ENCODE data around the gene ARID4A.
"Not testable (repeated sequence)": the region's sequence is repeated elsewhere in the genome, so short reads cannot be mapped to it uniquely, and the experiment has no call there.

The ARID4A gene

GRCh38 chr14:58298477-58299400 is at the start of gene ARID4A:
ARID4A (plus strand) TSS chr14:58298555; CDS start chr14:58299855, 1,300 bp downstream.
- FAIRE-seq (no peak), DNase-seq (ENCODE audit: low spot score) (no peak)

DNA sequence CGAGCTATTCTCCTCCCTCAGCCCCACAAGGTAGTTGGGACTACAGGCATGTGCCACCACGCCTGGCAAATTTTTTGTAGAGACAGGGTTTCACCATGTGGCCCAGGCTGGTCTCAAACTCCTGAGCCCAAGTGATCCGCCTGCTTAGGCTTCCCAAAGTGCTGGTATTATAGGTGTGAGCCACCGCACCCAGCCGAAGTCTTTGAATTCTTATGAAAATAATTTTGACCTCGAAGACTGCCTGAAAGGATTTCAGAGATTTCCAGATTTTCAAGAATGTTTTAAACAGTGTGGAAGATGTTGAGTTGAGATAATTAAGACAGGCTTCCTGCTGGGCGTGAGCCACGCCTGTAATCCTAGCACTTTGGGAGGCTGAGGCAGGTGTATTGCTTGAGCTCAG is 48.7 kb upstream of the ARID4A start:
- no peak for DNase-seq (ENCODE audit: low spot score)
- no peak for FAIRE-seq

- FAIRE-seq = no peak
These were observed 40.2 kb upstream of the ARID4A start for GRCh38 chr14:58258156-58258555.

DNA sequence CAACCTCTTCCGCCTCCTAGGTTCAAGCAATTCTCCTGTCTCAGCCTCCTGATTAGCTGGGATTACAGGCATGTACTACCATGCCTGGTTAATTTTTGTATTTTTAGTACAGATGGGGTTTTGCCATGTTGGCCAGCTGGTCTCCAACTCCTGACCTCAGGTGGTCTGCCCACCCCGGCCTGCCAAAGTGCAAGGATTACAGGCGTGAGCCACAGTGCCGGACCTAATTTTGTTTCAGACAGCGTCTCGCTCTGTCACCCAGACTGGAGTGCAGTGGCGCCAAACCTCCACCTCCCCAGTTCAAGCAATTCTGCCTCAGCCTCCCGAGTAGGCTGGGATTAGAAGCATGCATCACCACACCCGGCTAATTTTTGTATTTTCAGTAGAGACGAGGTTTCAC is 36.4 kb upstream of the ARID4A start:
- not testable (repeated sequence) for DNase-seq (ENCODE audit: low spot score); FAIRE-seq

More at GRCh38 chr14:58258156-58258555, 40.2 kb upstream of the ARID4A start:
- no peak for DNase-seq (ENCODE audit: low spot score)

- DNase-seq (ENCODE audit: low spot score) (no peak), FAIRE-seq (no peak)
These were observed 33.0 kb upstream of the ARID4A start for GRCh38 chr14:58265401-58265800.

GRCh38 chr14:58270628-58271027 is 27.7 kb upstream of the ARID4A start:
- FAIRE-seq (peak; percentile 44), DNase-seq (ENCODE audit: low spot score) (peak; percentile 11)

DNA sequence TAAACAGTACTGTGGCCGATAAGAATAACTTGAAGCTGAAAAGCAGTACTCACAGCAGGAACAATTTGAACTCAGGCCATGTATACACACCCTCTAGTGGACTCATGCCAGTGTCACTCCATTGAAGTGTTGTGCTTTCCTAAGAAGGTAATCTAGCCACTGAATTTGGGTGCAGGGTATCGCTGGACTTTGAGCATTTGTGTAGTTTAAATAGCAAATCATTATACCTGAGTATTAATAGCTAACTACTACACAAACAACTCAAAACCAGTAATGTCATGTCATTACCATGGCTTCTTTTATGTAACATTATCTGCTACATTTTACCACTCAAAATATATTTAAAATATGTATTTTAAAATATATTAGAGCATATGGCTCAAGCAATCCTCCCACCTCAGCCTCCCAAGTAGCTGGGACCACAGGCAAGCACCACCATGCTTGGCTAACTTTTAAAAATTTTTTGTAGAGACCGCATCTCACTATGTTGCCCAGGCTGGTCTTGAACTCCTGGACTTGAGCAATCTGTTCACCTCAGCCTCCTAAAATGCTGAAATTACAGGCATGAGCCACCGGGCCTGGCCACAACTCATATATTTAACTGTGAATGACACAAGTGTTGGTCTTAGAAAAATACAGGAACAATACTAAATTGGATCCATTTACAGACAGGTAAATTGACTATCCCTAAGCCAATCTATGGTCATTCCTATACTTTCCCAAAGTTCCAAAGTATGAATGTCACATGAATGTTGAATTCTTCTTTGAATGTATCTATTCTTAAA is 25.6 kb upstream of the ARID4A start:
- FAIRE-seq (no peak), DNase-seq (ENCODE audit: low spot score) (peak; percentile 32)

- DNase-seq (ENCODE audit: low spot score) = no peak
- no peak for FAIRE-seq
These were observed 23.5 kb upstream of the ARID4A start for GRCh38 chr14:58274881-58275280.

DNA sequence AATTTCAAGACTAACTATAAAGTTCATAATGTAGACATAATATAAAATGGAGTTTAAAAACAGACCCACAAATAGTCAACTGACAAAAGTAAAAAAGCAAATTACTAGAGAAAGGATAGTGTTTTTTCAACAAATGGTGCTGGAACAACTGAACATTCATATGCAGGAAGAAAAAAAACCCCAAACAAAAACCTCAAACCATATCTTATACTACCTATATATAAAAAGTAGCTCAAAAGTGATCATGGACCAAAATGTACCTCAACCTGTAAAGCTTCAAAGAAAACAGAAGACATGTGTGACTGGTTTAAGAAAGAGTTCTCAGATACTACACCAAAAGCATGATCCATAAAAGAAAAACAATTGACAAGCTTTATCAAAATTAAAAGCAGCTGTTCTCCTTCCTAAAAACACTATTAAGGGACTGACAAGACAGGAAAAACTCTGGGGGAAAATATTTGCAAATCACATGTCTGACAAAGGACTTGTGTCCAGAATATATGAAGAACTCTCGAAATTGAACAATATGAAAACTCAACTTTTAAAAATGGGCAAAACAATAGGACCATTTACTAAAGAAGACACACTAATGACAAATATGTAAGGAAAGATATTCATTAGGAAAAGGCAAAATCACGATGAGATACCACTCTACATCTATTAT is 22.7 kb upstream of the ARID4A start:
- FAIRE-seq (no peak), DNase-seq (ENCODE audit: low spot score) (no peak)

DNA sequence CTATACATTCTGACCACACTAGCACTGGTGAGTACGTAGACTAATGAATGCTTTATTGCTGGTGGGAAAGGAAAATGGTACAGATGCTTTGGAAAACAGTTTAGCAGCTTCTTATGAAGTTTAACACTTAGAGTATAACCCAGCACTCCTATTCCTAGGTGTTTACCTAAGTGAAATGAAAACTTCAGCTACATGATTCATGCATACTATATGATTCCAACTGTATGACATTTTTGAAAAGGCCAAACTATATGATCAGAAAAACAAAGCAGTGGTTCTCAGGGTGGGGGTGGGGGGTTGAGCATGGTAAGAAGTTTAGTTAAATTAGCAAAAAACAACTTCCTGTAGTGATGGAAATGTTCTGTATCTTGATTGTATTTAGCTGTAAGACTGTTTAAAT is 22.1 kb upstream of the ARID4A start:
- DNase-seq (ENCODE audit: low spot score) = no peak
- FAIRE-seq = no peak

- no peak for DNase-seq (ENCODE audit: low spot score)
- no peak for FAIRE-seq
These were observed 20.2 kb upstream of the ARID4A start for GRCh38 chr14:58278177-58278576.

GRCh38 chr14:58280954-58281787 is 17.2 kb upstream of the ARID4A start:
- peak; percentile 94 for DNase-seq (ENCODE audit: low spot score)
- peak; percentile 95 for FAIRE-seq

DNA sequence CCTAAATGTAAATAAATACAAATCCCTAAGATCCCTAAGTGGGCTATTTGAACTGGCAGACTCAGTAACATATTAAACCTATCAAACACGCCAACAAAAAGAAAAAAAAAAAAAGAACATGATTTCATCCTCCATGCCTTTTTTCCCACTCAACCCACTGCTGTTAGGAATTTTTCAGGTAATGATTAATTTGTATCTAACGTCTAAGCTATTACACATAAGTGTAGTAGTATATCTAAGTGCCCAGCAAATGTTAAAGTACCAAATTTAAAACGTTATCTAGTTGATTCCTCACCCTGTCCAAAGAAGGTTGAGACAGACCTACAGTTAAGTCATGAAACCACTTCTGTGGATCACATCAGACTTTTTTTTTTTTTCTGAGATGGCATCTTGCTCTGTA is 16.4 kb upstream of the ARID4A start:
- FAIRE-seq (peak; percentile 94), DNase-seq (ENCODE audit: low spot score) (peak; percentile 90)

- FAIRE-seq (no peak), DNase-seq (ENCODE audit: low spot score) (no peak)
These were observed 15.3 kb upstream of the ARID4A start for GRCh38 chr14:58282925-58283593.

DNA sequence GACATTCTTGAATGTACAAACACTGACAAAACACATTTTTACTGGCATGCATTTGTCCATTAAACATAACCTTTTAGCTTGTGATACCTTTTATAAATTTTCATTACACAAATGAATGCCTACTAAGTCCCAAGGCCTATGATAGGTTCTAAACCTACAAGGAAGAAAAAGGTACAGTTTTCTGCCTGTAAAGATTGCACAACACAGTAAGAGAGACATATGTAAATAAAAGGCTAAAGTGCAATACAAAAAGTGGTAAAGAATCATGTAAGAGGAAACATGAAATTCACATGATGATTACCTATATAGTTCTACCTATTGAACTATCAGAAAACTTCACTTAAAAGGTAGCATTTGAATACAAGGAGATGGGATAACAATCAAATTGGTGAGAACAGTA is 14.6 kb upstream of the ARID4A start:
- DNase-seq (ENCODE audit: low spot score) (no peak), FAIRE-seq (no peak)

DNA sequence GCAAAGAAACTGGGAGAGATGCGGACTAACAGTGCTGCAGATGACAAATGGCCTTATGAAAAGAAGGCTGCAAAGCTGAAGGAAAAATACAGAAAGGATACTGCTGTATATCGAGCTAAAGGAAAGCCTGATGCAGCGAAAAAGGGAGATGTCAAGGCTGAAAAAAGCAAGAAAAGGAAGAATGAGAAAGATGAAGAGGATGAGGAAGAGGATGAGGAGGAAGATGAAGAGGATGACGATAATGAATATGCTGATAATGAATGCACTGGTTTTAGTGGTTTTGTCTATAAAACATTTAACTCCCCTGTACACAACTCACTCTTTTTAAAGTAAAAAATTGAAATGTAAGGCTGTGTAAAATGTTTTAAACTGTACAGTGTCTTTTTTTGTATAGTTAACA is 13.2 kb upstream of the ARID4A start:
- DNase-seq (ENCODE audit: low spot score) (no peak), FAIRE-seq (no peak)

GRCh38 chr14:58287607-58288042 is 10.7 kb upstream of the ARID4A start:
- DNase-seq (ENCODE audit: low spot score) (no peak), FAIRE-seq (no peak)

GRCh38 chr14:58288106-58288792 is 10.1 kb upstream of the ARID4A start:
- DNase-seq (ENCODE audit: low spot score) (no peak), FAIRE-seq (no peak)

DNA sequence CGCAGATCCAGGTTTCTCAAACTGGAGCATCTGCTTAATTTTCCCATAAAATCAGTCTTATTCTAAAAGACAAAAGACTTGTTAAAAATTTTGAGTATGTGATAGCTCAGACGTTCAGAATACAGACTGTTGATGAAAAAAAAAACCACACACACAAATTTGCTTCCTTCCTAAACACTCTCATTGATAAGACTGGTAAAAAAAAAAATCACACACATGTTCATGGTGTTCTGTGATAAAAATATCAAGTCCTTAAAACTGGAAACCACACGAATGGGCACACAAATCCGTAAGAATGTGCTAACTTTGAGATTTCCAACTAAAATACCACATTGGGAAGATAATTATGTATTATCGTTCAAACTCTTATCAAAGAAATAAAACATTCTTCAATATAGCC is 6.7 kb upstream of the ARID4A start:
- FAIRE-seq (no peak), DNase-seq (ENCODE audit: low spot score) (no peak)

GRCh38 chr14:58292187-58292586 is 6.2 kb upstream of the ARID4A start:
- no peak for FAIRE-seq
- DNase-seq (ENCODE audit: low spot score) = no peak
